ENCODE results near the gene UGT1A7. TPM values are rescaled to one million over a fixed set of nuclear protein-coding genes. Genes with fewer than 3 reads are reported as not detected.

The UGT1A7 gene
- total RNA-seq, 1 experiment from 2014 or later, result not detected

- ChIA-PET CTCF (no interaction called here), POLR2A (interaction anchor here (0.7 to 5.2 kb wide), 4 partner anchors 18 to 219 kb away, joined by 3 to 91 read pairs (median 3); partner anchors contain the start of gene UGT1A6)
- Mint-ChIP-seq H3K9me3 (ENCODE audit: unreplicated experiment) (peaks cover 5% of the 10 kb centered on the region), H3K4me3 (ENCODE audit: unreplicated experiment) (no peak overlapping the region), H3K27ac (ENCODE audit: low read depth, unreplicated experiment) (no peak overlapping the region), H3K36me3 (ENCODE audit: insufficient read depth, unreplicated experiment) (peaks cover 7% of the 10 kb centered on the region), H3K27me3 (ENCODE audit: insufficient read depth, unreplicated experiment) (no peaks in the 10 kb centered on the region), H3K4me1 (ENCODE audit: insufficient read depth, unreplicated experiment) (peaks cover 26% of the 10 kb centered on the region)
- TF ChIP-seq, protein P1, sequence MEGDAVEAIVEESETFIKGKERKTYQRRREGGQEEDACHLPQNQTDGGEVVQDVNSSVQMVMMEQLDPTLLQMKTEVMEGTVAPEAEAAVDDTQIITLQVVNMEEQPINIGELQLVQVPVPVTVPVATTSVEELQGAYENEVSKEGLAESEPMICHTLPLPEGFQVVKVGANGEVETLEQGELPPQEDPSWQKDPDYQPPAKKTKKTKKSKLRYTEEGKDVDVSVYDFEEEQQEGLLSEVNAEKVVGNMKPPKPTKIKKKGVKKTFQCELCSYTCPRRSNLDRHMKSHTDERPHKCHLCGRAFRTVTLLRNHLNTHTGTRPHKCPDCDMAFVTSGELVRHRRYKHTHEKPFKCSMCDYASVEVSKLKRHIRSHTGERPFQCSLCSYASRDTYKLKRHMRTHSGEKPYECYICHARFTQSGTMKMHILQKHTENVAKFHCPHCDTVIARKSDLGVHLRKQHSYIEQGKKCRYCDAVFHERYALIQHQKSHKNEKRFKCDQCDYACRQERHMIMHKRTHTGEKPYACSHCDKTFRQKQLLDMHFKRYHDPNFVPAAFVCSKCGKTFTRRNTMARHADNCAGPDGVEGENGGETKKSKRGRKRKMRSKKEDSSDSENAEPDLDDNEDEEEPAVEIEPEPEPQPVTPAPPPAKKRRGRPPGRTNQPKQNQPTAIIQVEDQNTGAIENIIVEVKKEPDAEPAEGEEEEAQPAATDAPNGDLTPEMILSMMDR (IDR thresholded peaks at IDR 0.05; ENCODE audit: unreplicated experiment), result no peak
- no peak for DNase-seq (ENCODE audit: unreplicated experiment)
- BruUV-seq (replicated peaks), result no TSS peak
- intact Hi-C loops (cut with micrococcal nuclease), result no loop called here
Observed at GRCh38 chr2:233708942-233709341, 27.2 kb downstream of the UGT1A7 start.

GRCh38 chr2:233711312-233712008, 29.8 kb downstream of the UGT1A7 start:
- Mint-ChIP-seq H3K4me1 (ENCODE audit: insufficient read depth, unreplicated experiment) (peaks cover 31% of the 10 kb centered on the region), H3K27me3 (ENCODE audit: insufficient read depth, unreplicated experiment) (no peaks in the 10 kb centered on the region), H3K9me3 (ENCODE audit: unreplicated experiment) (no peaks in the 10 kb centered on the region), H3K27ac (ENCODE audit: low read depth, unreplicated experiment) (no peak overlapping the region), H3K4me3 (ENCODE audit: unreplicated experiment) (no peak overlapping the region), H3K36me3 (ENCODE audit: insufficient read depth, unreplicated experiment) (peaks cover 7% of the 10 kb centered on the region)
- DNase-seq (ENCODE audit: unreplicated experiment), result peak; percentile 86
- POLR2A ChIA-PET, result interaction anchor here (1.0 to 1.4 kb wide), 4 partner anchors 21 to 218 kb away, joined by 3 to 7 read pairs (median 4); no protein-coding TSS in a partner anchor
- intact Hi-C loops (cut with micrococcal nuclease), result loop anchor here (2.0 to 5.0 kb wide), 4 partner anchors 145 to 307 kb away; partner anchors contain the start of gene USP40
- CTCF ChIA-PET, result interaction anchor here (0.6 to 2.8 kb wide), 21 partner anchors 20 to 266 kb away, joined by 3 to 18 read pairs (median 4); partner anchors contain the start of genes UGT1A1, UGT1A6 and USP40
- no TSS peak for BruUV-seq (replicated peaks)
- TF ChIP-seq, protein P1 (IDR thresholded peaks at IDR 0.05; ENCODE audit: unreplicated experiment), result peak; percentile 89

- Mint-ChIP-seq H3K4me1 (ENCODE audit: insufficient read depth, unreplicated experiment) (peaks cover 19% of the 10 kb centered on the region), H3K27ac (ENCODE audit: low read depth, unreplicated experiment) (no peak within 1 kb of the TSS), H3K4me3 (ENCODE audit: unreplicated experiment) (no peak within 1 kb of the TSS), H3K27me3 (ENCODE audit: insufficient read depth, unreplicated experiment) (no peaks in the 10 kb centered on the region), H3K9me3 (ENCODE audit: unreplicated experiment) (no peaks in the 10 kb centered on the region), H3K36me3 (ENCODE audit: insufficient read depth, unreplicated experiment) (peaks cover 7% of the 10 kb centered on the region)
- DNase-seq (ENCODE audit: unreplicated experiment), result no peak
- intact Hi-C loops (cut with micrococcal nuclease), result loop anchor here (5.0 kb wide), 2 partner anchors 215 to 225 kb away; no protein-coding TSS in a partner anchor
- CTCF ChIA-PET, result interaction anchor here (0.6 to 2.8 kb wide), 12 partner anchors 17 to 264 kb away, joined by 3 to 18 read pairs (median 4); partner anchors contain the start of genes UGT1A1, UGT1A6 and USP40
- TF ChIP-seq, protein P1 (IDR thresholded peaks at IDR 0.05; ENCODE audit: unreplicated experiment), result no peak
- no TSS peak for BruUV-seq (replicated peaks)
- POLR2A ChIA-PET, result interaction anchor here (0.7 to 1.0 kb wide), 3 partner anchors 22 to 220 kb away, joined by 3 read pairs; no protein-coding TSS in a partner anchor
Observed at GRCh38 chr2:233712611-233713261, 31.0 kb downstream of the UGT1A7 start, which contains the start of gene UGT1A5. TSS of gene UGT1A5 (plus strand) at chr2:233712907. CDS start at chr2:233712992, 85 bp downstream.

- no peak overlapping the region for H3K27ac Mint-ChIP-seq (ENCODE audit: low read depth, unreplicated experiment)
- TF ChIP-seq, protein P1 (IDR thresholded peaks at IDR 0.05; ENCODE audit: unreplicated experiment), result no peak
- CTCF ChIA-PET, result interaction anchor here (0.6 to 2.8 kb wide), 4 partner anchors 22 to 265 kb away, joined by 3 to 18 read pairs (median 3); partner anchors contain the start of gene UGT1A6
- no TSS peak for BruUV-seq (replicated peaks)
- no peak for DNase-seq (ENCODE audit: unreplicated experiment)
- H3K4me1 Mint-ChIP-seq (ENCODE audit: insufficient read depth, unreplicated experiment), result peaks cover 13% of the 10 kb centered on the region
- POLR2A ChIA-PET, result interaction anchor here (0.7 kb wide), 1 partner anchor 221 kb away, joined by 3 read pairs; no protein-coding TSS in a partner anchor
- no peaks in the 10 kb centered on the region for H3K27me3 Mint-ChIP-seq (ENCODE audit: insufficient read depth, unreplicated experiment)
- H3K9me3 Mint-ChIP-seq (ENCODE audit: unreplicated experiment), result no peaks in the 10 kb centered on the region
- H3K36me3 Mint-ChIP-seq (ENCODE audit: insufficient read depth, unreplicated experiment), result peaks cover 7% of the 10 kb centered on the region
- intact Hi-C loops (cut with micrococcal nuclease), result loop anchor here (5.0 kb wide), 2 partner anchors 214 to 226 kb away; no protein-coding TSS in a partner anchor
- no peak overlapping the region for H3K4me3 Mint-ChIP-seq (ENCODE audit: unreplicated experiment)
Observed at GRCh38 chr2:233713262-233713615, 31.5 kb downstream of the UGT1A7 start.
